Astrocyte of the cerebellum (primary cell): Measurements from ENCODE around the gene DNAJB1.

Experiments used
- DNase-seq: peaks from one replicate; pipeline ENCODE4 v3.0.0-alpha.2; 2011; ENCODE audit warnings: low read depth
- H3K4me3 ChIP-seq: 2 replicates; pipeline ENCODE4 v1.5.1; 2011; ENCODE audit warnings: mild to moderate bottlenecking, low read depth, low read length, moderate library complexity
- in situ Hi-C: cut with HindIII; loops from 2 replicates; pipeline ENCODE4 v1.10.0; 2017; ENCODE audit warnings: low sequenced_read_pairs
- TF ChIP-seq, protein P1 (sequence below): IDR thresholded peaks from 2 replicates; pipeline ENCODE4 v1.5.1; 2012; ENCODE audit warnings: low read length, low read depth, moderate library complexity, mild to moderate bottlenecking; ENCODE audit errors: missing control alignments

Gene DNAJB1

DNA sequence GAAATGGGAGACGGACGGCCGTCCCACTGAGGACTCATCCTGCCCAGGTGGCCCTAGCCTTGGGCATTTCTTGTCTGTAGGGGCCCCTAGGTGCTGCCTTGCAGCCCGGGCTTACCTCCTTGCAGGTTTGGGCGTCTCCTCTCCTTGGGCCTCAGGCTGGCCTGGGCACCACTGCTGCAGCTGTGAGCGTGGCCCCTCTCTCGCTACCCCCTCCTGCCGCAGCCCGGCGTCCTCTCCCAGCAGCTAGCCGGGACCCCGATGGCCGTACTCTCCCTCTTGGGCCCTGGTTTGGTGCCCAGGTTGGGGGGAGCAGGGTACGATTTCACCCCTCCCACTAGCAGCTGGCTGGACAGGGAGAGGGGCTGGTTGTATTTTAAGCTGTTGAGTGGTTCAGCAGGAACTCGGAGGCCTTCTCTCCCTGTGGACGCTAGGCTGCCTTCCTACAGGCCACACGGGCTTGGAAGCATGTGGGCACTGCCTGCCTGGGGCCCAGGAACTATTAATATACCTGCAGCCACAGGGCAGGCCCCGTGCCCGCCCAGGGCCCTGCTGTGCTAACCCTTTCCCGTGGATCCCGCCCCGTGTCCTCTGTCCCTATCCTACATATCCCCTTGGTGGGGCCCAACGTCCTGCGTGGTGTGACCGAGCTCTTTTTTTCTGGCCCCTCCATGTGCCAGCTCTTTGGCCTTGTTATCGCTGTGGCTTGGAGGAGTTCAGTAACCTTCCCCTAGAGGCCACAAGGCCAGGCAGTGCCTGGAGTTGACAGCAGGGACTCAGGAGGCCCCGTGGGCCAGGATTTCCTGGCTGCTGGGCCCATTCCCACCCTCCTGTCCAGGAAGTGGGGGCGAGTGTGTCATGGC is 41.9 kb upstream of the DNAJB1 start:
- TF ChIP-seq, protein P1, sequence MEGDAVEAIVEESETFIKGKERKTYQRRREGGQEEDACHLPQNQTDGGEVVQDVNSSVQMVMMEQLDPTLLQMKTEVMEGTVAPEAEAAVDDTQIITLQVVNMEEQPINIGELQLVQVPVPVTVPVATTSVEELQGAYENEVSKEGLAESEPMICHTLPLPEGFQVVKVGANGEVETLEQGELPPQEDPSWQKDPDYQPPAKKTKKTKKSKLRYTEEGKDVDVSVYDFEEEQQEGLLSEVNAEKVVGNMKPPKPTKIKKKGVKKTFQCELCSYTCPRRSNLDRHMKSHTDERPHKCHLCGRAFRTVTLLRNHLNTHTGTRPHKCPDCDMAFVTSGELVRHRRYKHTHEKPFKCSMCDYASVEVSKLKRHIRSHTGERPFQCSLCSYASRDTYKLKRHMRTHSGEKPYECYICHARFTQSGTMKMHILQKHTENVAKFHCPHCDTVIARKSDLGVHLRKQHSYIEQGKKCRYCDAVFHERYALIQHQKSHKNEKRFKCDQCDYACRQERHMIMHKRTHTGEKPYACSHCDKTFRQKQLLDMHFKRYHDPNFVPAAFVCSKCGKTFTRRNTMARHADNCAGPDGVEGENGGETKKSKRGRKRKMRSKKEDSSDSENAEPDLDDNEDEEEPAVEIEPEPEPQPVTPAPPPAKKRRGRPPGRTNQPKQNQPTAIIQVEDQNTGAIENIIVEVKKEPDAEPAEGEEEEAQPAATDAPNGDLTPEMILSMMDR, result no peak
- DNase-seq, result no peak
- in situ Hi-C loops, result no loop called here
- no peak overlapping the region for H3K4me3 ChIP-seq

DNA sequence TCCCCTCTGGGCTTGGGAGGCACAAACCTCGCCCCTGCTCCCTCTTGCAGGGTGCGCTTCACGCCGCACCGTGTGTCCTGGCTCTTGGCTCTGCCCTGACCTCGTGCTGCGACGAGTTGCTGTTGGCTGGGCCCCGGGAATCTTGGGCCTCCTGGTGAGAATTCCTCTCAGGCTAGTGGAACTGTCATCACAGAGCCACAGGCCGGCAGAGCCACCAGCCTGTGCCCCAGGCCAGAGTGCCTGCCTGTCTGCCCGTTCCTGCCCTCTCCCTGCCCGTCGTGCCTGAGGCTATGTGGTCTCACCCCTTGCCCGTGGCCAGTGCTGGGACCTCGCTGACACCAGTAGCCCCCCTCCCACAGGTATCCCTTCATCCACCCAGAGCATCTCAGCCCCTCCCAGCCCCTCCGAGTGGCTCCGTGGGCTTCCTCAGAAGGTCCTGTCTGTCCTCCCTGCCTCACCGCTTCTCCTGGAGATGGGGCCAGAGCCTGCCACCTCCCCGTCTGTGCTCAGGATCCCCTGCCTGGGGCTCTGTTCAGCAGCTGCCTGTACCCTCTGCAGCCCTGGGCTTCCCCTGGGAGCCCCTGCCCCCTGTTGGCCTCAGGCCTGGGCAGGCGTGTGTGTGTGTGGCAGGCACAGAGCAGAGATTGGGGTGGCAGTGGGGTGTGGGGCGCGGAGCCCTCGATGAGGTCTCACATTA is 40.3 kb upstream of the DNAJB1 start:
- TF ChIP-seq, protein P1, result no peak
- no peak overlapping the region for H3K4me3 ChIP-seq
- in situ Hi-C loops, result no loop called here
- DNase-seq, result no peak

DNA sequence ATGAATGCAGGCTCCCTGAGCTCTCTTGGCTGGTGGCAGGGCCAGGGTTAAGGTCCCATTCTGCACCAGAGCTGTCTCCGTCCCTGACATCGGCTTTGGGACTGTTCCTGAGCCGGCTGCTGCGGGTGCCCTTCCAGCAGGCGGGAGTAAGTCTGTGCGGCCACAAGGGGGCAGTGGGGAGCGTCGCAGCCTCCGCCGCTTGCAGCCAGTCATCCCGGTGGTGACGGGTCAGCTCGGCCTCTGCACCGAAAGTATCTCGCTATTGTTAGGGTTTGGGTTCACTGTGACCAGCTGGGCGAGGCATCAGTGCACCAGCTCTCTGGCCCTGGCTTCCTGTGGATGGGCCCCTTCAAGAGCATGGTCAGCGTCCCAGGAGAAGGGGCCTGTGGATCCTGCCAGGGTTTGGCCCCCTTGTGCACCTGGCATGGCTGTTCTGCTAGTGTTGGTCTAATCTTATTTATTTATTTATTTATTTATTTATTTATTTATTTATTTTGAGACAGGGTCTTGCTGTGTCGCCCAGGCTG is 38.5 kb upstream of the DNAJB1 start:
- in situ Hi-C loops, result no loop called here
- DNase-seq, result peak; percentile 39
- no peak overlapping the region for H3K4me3 ChIP-seq
- TF ChIP-seq, protein P1, result peak; percentile 96

DNA sequence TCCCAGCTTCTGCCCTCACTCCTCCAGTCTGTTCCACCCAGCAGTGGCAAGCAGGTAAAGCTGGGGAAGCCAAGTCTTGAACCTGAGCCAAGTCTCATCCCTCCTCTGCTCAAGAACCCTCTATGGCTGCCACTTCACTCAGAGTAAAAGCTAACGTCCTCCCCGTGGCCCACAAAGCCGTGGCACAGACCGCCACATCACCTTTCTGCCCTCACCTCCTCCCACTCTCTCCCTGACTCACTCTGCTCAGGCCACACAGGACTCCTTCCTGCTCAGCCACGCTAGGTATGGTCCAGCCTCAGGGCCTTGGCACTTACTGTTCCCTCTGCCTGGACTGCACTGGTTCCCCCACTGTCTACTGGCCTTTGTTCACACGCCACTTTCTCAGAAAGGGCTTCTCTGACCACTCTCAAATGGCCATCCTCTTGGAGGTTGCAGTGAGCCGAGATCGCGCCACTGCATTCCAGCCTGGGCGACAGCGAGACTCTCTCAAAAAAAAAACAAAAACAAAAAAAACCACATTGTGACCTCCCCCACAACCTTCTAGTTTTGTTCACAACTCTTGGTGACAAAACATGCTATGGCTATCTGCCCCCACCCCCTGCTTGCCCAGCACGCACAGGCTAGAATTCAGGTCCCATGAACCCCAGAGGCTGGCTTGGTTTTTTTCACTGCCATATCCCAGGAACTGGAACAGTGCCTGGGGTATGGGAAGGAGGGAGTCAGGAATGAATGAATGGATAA is 37.9 kb upstream of the DNAJB1 start:
- TF ChIP-seq, protein P1, result no peak
- DNase-seq, result no peak
- in situ Hi-C loops, result no loop called here
- H3K4me3 ChIP-seq, result no peak overlapping the region

DNA sequence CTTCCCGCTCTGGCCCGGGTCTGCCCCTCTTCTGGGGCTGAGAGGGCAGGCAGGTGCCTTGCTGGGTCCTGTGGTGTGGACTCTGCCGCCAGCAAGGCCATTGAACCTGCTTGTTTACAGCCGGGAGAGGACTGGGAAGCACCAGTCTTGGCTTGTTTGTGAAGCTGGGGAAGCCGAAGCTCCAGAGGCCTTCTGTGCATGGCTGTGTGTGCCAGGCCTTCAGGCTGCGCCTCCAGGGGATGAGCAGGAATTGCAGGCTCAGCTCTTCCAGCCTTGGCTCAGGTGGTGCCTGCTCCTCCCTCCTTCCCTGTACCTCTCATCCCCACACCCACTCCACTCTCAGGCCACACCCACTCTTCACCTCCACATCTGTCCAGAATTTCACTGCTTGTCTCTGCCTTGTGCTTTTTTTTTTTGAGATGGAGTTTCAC is 36.2 kb upstream of the DNAJB1 start:
- no peak overlapping the region for H3K4me3 ChIP-seq
- no peak for DNase-seq
- in situ Hi-C loops, result no loop called here
- TF ChIP-seq, protein P1, result no peak

DNA sequence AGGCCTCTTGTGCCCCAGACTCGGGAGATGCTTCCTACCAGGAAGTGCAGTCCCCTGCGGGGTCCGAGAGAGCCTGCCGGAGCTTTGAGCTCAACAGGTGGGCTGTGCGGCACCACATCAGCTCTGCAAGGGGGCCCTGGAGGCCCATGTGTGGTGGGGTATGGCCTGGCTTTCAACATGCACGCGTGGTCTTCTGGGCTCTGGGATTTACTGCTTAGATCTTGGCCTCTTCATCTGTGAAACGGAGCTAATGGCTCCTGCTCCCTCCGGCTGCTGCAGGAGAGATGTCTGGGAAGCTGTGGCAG is 35.7 kb upstream of the DNAJB1 start:
- DNase-seq, result no peak
- TF ChIP-seq, protein P1, result no peak
- in situ Hi-C loops, result no loop called here
- no peak overlapping the region for H3K4me3 ChIP-seq
